ENCODE results near the gene SMAD1.

Gene SMAD1
- 4.1 to 14.4 (median 9.5) reads per million in 17 experiments for total RNA-seq

GRCh38 chr4:145481164-145481941 is at the start of gene SMAD1:
Gene SMAD1 (plus strand): TSS chr4:145481853. CDS start chr4:145514614, 32,761 bp downstream.
- peak; percentile 85 to 94 (median 90) for DNase-seq

GRCh38 chr4:145433684-145434083 is 48.0 kb upstream of the SMAD1 start:
- DNase-seq: no peak

GRCh38 chr4:145435646-145436045 is 46.0 kb upstream of the SMAD1 start:
- no peak for DNase-seq

GRCh38 chr4:145436114-145436513 is 45.5 kb upstream of the SMAD1 start:
- no peak for DNase-seq

GRCh38 chr4:145436796-145437195 is 44.9 kb upstream of the SMAD1 start:
- no peak for DNase-seq

GRCh38 chr4:145437466-145437865 is 44.2 kb upstream of the SMAD1 start:
- no peak for DNase-seq

GRCh38 chr4:145438298-145438697 is 43.4 kb upstream of the SMAD1 start:
- no peak for DNase-seq

GRCh38 chr4:145440292-145441007 is 41.2 kb upstream of the SMAD1 start:
- no peak for DNase-seq

- no peak for DNase-seq
Measured at GRCh38 chr4:145446184-145446583, 35.5 kb upstream of the SMAD1 start.

GRCh38 chr4:145451895-145452294 is 29.8 kb upstream of the SMAD1 start:
- DNase-seq: no peak

GRCh38 chr4:145452447-145453162 is 29.0 kb upstream of the SMAD1 start:
- no peak for DNase-seq

- DNase-seq: peak in 1 of 4 experiments; percentile 2
Measured at GRCh38 chr4:145453163-145453520, 28.5 kb upstream of the SMAD1 start.

GRCh38 chr4:145473203-145473602 is 8.4 kb upstream of the SMAD1 start:
- DNase-seq: no peak

- peak; percentile 54 to 78 (median 65) for DNase-seq
Measured at GRCh38 chr4:145480257-145480656, 1.4 kb upstream of the SMAD1 start.

- no peak for DNase-seq
Measured at GRCh38 chr4:145481942-145482208, 222 bp downstream of the SMAD1 start.

GRCh38 chr4:145482209-145483037 is 770 bp downstream of the SMAD1 start:
- peak; percentile 64 to 74 (median 70) for DNase-seq

- DNase-seq: no peak
Measured at GRCh38 chr4:145483514-145483913, 1.9 kb downstream of the SMAD1 start.

GRCh38 chr4:145484225-145484846 is 2.7 kb downstream of the SMAD1 start:
- no peak for DNase-seq

GRCh38 chr4:145485120-145485519 is 3.5 kb downstream of the SMAD1 start:
- no peak for DNase-seq

GRCh38 chr4:145486603-145487002 is 5.0 kb downstream of the SMAD1 start:
- no peak for DNase-seq

GRCh38 chr4:145487631-145488030 is 6.0 kb downstream of the SMAD1 start:
- peak; percentile 10 to 57 (median 34) for DNase-seq

GRCh38 chr4:145488310-145488709 is 6.7 kb downstream of the SMAD1 start:
- no peak for DNase-seq

Data from suppressor macrophage (primary cell).